GM12874 (cell line): ENCODE measurements around the gene RER1.

Experiments used
- CTCF ChIP-seq: IDR thresholded peaks from 2 replicates; pipeline ENCODE4 v1.5.1; 2011; ENCODE audit warnings: low read depth, mild to moderate bottlenecking, control low read depth, low read length, moderate library complexity; ENCODE audit not compliant: insufficient read depth

The RER1 gene

DNA sequence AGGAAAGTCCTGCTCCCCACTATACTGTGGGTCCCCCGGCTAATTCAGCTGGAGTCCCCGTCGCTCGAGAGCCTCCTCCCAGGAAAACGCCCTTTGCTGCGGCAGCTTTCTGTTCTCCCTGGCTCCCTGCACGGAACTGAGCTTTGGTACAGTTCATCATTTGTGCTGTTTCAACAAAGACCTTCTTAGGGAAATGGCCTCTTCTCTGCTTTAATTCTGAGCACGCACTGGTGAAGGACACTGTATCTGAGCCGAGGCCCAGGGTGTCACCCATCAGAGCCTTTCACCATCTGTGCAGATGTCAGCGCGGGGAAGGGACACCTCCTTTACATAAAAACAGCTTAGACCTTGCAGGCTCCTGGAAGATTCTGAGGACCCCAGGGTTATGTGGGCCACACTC is 34.3 kb downstream of the RER1 start:
- no peak for TF ChIP-seq CTCF

DNA sequence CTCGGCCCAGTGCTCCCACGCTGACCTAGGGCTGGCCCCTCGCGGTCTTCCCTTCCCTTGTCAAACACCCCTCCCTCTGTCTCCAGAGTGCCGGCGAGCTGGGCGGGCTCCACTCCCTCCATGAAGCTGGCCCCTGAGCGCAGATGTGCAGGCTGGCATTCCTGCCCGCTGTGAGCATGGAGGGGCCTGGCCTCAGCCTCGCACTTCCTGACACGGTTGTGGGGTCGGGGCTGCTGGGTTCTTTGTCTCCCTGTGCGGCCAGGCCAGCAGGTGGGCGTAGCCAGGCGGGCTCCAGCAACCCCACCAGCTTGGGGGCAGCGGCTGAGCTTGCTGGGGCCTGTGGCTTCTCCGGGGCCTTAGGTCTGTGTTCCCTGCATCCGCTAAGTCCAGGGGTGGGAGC is 34.9 kb downstream of the RER1 start:
- TF ChIP-seq CTCF = no peak

- TF ChIP-seq CTCF = no peak
Measured at GRCh38 chr1:2427051-2427450, 35.4 kb downstream of the RER1 start.

- no peak for TF ChIP-seq CTCF
Measured at GRCh38 chr1:2427976-2428375, 36.3 kb downstream of the RER1 start.

DNA sequence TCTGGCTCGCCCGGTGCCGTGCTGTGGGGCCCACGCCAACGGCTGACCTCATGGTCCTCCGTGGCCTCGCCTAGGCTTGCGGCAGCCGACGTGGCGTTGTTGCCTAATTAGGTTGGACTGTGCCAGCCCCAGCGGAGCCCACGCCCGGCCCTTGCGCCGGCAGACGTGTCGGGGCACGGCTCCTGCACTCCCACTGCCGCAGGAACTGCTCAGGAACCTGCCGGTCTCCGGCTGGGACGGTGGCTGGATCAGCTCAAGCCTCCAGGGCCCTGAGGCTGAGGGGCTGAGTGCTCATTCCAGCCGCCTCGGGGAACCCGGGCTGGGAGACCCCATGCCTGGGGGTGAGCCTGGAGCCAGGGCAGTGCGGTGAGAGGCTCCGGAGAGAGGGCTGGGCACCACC is 36.8 kb downstream of the RER1 start:
- TF ChIP-seq CTCF = no peak

- peak; percentile 50 for TF ChIP-seq CTCF
Measured at GRCh38 chr1:2429780-2430591, 38.3 kb downstream of the RER1 start.

DNA sequence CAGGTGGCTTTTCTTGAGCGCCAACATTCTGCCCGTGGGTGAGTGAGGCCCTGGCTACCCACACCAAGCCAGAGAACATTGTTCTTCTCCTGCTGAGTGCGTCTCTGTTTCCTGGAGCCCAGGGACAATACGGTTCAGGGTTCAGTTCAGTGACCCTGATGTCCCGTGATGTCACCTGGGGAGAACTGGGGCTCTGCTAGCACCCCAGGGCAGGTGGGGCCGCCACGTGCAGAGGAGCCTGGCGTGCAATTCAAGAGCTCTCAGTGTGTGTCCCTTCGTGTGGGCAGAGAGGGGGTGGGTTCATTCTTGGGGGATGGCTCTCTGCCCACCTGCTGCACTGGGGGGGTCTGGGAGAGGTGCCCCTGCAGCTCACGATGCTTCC is 38.9 kb downstream of the RER1 start:
- no peak for TF ChIP-seq CTCF
